Iris pigment epithelial cell (primary cell): ENCODE measurements around the gene UBE2L3.
"Not testable (repeated sequence)": the region's sequence is repeated elsewhere in the genome, so short reads cannot be mapped to it uniquely, and the experiment has no call there.

Source experiments
- DNase-seq: peaks from one replicate; pipeline ENCODE4 v3.0.0-alpha.2; 2011; ENCODE audit warnings: low read depth

Gene UBE2L3

DNA sequence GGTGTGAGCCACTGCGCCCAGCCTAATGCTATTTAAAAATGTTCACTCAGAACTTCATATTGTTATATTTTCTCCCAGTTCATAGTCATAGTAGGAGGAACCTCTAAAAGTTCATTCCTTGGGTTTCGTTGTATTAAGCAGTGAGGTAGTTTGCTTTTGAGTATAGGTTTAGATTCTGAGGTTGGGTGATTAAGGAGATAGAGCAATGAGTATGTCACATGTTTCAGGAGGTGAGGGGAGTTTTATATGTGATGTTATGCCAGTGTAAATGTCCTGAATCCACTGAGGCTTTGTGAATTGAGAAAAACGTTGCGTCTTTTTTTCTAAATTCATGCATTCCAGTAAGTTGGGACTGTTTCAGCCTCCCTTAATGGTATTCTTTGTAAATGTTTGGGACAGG is 4.2 kb downstream of the UBE2L3 start:
- no peak for DNase-seq

DNA sequence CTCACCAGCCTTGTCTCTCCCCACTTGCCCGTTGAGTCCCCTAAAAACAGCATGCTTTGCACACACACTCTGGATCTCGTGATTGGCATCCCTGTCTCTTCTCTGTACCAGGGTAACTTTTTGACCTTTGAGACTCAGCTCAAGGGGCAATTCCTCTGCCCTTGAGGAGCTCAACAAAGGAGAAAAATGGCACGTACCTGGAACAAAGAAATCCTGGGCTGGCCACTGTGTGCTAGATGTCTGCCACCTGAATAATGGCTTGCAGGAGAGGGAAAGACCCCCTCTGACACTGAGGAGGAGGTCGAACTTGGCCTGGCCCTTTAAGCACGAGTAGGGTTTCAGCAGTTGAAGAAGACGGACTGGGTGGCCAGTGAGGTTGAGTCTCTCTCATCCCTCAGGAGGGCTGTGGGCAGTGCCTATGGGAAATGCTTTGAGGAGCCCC is 5.8 kb downstream of the UBE2L3 start:
- DNase-seq, result no peak

DNA sequence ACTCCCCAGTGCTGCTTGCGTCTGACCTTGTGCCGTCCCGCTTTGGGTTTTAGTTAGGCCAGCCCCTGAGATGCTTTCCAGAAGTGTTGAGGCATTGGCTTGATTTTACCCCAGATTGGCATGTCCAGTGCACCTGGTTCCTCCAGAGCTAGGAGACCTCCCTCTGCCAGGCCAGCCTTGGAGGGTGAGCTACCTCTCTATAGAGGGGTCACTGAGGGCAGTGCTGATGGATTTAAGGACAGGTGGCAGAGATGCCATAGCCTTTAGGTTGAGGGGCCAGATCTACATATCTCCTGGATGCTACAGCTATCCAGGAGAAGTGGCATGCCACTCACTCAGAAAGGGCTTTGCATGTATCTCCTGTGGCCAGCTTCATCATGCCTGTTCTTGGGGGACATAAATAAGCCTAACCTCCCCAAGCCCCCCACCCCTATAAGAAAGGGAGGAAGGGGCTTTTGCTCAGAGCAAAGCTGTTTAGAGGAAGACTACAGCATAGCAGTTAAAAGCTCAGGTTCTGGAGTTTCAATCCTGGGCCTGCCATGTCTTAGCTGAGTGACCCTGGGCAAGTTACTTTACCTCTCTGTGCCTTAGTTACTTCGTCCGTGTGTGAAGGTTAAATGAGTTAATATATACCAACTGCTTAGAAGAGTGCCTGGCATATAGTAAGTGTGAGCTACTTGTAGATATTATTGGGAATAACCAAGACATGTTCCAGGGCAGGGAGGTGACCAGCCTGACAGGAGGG is 6.4 kb downstream of the UBE2L3 start:
- no peak for DNase-seq

DNA sequence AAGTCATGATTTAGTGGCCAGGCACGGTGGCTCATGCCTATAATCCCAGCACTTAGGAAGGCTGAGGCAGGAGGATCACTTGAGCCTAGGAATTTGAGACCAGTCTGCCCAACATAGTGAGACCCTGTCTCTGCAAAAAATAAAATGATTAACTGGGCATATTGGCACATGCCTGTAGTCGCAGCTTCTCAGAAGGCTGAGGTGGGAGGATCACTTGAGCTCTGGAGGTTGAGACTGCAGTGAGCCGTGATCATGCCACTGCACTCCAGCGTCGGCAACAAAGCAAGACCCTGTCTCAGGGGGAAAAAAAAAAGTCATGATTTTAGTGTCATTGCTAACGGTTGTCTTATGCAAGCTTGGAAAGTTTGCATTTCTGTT is 11.9 kb downstream of the UBE2L3 start:
- DNase-seq, result no peak

DNA sequence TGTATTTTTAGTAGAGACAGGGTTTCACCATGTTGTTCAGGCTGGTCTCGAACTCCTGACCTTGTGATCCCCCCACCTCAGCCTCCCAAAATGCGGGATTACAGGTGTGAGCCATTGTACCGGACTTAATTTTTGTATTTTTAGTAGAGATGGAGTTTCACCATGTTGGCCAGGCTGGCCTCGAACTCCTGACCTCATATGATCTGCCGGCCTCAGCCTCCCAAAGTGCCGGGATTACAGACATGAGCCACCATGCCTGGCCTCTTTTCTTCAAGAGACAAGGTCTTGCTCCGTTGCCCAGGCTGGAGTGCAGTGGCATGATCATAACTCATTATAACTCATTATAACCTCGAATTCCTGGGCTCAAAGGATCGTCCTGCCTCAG is 13.1 kb downstream of the UBE2L3 start:
- not testable (repeated sequence) for DNase-seq

DNA sequence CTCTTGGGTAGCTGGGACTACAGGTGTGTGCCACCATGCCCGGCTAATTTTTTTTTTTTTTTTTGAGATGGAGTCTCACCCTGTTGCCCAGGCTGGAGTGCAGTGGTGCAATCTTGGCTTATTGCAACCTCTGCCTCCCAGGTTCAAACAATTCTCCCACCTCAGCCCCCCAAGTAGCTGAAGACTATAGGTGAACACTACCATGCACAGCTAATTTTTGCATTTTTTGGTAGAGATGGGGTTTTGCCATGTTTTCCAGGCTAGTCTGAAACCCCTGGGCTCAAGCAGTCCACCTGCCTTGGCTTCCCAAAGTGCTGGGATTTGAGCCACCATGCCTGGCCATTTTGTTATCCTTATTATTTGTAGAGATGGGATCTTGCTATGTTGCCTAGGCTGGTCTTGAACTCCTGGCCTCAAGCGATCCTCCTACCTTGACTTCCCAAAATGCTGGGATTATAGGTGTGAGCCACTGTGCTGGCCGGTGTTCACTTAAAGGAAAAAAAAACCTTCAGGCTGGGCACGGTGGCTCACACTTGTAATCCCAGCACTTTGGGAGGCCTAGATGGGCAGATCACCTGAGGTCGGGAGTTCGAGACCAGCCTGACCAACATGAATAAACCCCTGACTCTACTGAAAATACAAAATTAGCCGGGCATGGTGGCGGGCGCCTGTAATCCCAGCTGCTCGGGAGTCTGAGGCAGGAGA is 13.6 kb downstream of the UBE2L3 start:
- not testable (repeated sequence) for DNase-seq

DNA sequence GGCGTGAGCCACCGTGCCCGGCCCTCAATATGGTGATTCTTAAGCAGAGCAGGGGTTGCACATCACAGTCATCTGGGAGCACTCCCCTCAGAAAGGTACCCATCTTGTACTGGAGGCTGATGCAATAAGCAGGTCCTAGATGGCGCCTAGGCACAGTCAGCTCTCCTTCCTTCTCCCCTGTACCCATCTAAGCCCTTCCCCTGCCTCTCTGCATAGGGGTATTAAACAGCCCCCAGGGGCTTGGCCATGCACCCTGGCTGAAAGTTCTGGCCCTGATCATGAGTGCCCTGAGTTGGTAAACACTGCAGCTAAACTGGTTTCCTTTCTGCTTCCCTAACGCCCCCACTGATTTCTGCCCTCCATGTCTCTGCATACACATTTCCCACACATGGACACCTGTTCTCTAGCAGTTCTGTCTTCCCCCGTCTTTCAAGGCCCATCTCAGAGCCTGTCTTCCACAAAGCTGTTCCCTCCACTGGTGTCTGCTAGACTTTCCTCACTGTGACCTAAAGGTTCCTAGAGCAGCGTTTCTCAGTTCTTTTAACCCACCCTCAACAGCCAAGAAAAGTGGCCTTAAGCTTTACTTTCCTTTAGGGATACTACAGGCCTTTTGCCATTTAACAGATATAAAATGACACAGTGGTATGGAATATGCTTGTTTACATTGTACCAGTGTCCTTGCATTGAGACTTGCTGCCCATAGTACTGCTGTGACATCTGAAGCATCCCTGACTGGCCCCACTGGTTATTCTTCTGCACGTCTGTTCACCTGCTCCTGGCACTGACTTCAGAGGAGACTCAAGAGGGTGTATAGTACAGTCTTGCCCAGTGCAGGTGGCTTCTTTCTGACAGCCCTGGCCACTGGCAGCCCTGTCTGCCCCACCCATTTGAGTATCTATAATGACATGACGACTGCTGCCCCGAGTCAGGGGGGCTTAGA is 15.6 kb downstream of the UBE2L3 start:
- DNase-seq, result no peak

DNA sequence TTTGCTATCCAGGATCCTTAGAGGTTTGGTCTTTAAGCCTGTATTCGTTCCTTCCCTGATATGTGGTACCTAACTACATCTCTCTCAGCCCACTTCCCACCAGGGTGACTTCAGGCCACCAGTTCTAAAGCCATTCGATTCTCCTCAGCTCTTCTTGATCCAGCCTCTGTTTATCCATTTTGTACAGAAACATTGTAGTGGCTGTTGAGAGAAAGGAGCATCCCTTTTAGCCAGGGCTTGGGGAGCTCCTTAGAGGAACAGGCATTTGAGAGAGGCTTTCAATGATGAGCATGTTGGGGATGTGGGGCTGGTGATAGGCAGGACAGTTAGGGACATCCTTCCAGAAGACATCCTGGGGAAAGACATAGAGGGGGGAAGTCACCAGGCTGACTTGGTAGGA is 17.9 kb downstream of the UBE2L3 start:
- no peak for DNase-seq

DNA sequence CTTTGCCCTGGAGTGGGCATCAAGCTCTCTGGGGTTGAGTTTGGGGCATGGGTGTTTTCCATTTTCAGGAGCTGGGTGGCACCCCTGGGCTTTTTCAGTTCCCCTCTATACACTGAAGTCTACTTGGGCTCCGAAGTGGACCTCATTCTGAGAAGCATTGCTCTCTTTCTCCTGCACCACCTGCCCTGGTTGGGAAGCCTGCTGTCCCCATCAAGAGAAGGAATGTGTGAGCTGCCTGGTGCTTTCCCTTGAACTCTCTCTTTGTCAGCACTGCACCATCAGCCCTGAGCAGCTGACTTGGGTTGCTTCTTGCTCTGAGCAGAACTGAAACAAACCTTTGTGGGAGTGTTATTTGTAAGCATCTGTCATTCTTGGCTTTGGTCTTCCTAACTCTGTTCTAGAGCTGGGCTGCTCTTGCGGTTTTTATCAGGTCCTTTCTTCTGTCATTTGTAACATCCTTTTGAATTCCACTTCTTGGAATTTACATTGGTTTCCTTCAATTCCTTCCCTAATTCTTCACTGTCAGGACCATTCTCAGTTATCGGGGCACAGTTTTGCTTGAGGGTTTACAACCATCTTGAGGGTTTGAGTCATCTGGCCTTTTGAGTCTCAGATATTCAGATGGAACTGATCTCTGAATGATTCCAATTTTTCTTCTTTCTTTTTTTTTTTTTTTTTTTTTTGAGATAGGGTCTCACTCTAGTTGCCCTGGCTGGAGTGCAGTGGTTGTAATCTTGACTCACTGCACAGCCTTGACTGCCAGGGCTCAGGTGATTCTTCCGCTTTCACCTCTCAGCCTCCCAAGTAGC is 20.5 kb downstream of the UBE2L3 start:
- peak; percentile 45 for DNase-seq

DNA sequence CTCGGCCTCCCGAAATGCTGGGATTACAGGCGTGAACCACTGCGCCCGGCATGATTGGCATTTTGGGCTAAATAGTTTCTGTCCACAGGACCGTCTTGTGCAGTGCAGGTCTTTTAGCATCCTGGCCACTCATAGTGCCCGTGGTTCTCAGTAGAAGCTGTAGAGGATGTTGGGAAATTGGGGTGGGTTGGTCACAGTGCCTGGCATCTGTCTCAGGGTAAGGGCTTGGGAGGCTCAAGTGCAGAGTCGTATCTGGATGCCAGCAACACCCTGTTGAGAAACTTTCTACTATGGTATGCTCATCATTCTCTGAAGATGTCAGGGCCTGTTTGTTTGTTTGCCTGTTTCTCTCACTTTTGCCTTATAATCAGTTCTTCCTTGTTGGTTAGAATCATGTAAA is 21.9 kb downstream of the UBE2L3 start:
- DNase-seq, result no peak

DNA sequence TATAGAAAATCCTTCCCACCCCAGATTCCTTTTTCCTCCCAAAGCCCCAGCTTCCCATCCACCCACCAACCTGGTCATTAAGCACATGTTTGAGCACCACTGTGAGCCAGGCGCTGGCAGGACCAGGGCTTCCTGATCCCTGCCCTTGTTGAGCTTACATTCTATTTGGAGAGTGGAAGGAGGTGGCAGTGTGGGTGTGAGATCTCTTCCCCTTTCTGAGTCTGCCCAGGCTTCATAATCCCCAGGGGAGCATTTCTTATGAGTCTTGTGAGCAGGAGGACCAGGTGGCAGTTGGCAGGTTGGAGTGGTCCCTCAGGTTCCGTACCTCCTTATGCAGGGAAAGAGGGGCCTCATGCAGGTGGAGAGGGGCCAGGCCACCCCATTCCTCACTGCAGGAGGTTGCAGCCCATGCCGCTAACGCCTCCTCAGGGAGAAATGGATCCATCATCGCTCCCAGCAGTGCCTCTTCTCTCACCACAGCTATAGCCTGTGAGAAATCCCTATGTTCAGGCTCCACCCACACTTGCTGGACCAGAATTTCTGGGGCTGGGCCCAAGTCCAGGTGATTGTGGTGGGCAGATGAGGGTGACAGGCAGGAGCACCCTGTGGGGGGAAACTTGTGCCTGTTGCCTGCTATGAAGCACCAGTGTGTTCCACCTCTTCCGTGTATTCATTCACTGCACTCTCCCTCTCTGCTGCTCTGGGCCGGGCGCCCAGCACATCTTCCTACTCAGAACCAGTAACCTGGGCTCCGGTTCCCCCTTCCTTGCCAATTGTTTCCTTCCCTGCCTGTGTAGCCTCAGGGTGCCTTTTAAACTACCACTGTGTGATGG is 23.5 kb downstream of the UBE2L3 start:
- DNase-seq, result no peak

DNA sequence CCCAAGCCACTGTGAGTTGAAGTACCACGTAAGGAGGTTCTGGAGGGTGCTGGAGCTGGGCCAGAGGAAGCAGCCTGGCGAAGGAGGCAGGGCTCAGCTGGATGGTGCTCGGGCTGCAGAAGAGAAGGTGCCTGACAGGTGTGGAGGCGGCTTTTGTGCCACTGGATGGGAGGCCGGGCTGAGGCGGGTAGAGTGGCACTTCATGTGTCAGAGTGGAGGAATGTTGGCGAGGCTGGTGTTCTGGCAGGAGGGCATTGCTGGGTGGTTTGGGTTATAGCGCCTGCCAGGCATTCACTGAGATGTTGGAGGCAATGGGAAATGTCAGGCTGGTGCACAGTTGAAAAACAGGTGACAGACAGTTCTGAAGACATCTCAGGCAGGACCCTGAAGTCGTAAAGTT is 24.2 kb downstream of the UBE2L3 start:
- DNase-seq, result no peak

DNA sequence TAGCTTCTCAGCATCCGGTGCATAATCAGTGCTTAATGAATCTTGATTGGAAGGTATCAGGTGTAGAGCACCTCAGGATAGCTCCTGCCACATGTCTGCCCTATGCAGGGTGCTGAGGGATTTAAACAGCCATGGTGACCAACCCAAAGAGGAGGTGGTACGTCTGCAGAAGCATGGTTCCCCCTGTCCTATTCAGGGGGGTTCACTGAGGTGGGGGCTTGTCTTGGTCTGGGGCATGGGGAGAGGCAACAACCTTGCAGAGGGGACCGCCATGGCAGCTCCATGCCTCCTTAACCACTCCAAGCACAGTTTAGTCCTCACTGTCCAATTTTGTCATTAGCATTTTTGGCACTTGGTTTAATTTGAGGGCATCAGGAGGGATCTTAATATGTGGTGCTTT is 24.9 kb downstream of the UBE2L3 start:
- DNase-seq, result no peak

DNA sequence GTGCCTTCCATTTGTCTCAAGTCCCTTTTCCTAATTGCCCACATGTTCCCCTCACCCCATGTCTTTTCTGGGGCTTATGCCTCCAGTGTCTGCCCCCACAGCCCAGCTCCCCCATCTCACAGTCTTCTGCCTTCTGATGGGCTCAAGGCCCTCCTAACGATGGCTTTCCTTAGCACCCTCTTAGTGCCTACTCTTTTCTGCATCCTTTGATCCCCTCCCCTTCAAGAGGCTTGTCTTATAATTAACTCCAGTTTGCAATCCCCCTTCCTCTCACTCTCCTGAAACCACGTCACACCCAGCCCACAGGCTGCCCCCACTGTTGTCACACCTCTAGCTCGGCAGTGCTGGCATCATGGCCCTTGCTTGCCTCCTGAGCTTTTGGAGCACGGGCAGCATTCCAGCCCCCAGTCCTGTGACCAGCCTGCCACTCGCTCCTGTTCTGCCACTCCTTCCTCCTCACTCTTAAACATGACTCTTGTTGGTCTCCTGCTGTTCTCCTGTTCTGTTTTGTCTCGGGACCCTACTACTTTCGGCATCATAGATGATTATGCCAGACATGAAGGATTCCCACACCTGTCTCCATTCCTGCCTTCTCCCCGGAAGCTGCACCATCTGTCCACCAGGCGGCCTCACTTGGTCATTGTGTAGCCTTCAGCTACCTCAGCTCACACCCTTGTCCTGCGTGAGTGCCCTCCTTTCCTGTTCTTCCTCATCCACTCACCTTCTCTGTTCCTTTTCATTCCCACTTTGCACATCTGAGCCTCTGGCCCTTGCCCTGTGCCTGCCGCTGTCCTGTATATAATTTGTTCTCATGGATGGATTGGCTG is 26.1 kb downstream of the UBE2L3 start:
- no peak for DNase-seq

DNA sequence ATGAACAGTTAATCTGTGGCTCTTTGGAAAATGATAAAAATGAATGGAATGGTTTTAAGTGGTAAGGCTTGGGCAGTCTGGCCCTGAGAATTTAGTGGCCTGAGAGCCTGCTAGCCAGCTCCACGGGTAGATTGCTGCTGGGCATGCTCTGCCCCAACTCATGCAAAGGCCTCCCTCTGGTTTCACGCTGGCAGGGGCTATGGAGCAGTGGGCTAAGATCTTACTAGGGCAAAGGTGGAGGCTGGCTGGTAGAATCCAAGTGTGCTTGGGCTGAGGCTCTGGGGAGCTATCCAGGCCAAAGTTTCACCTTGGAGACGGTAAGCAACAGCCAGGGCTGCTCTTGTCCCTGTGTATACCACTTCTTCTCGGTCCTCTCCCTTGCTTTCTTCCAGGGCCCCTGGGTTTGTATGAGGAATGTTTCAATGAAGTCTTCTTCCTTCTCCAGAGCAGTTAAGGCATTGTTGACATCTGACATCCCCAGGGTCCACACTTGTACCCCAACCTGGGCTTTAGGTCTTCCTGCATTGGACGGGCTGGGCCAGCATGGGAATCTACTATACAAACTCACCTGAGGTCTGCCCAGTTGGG is 27.4 kb downstream of the UBE2L3 start:
- peak; percentile 21 for DNase-seq

DNA sequence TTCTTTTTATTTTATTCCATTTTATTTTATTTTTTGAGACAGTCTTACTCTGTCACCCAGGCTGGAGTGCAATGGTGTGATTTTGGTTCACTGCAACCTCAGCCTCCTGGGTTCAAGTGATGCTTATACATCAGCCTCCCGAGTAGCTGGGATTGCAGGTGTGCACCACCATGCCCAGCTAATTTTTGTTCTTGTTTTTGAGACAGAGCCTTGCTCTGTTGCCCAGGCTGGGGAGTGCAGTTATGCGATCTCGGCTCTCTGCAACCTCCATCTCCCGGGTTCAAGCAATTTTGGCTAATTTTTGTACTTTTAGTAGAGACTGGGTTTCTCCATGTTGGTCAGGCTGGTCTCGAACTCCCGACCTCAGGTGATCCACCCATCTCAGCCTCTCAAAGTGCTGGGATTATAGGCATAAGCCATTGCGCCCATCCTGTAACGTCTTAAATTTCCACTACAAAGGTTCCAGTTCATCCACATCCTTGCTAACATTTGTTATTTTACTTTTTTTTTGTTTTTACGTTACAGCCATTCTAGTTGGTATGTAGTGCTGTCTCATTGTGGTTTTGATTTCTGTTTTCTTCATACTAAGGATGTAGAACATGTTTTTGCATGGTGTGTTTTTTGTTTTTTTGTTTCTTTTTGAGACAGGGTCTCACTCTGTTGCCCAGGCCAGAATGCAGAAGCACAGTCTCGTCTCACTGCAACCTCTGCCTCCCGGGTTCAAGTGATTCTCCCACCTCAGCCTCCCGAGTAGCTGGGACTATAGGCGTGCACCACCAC is 29.0 kb downstream of the UBE2L3 start:
- DNase-seq, result not testable (repeated sequence)

DNA sequence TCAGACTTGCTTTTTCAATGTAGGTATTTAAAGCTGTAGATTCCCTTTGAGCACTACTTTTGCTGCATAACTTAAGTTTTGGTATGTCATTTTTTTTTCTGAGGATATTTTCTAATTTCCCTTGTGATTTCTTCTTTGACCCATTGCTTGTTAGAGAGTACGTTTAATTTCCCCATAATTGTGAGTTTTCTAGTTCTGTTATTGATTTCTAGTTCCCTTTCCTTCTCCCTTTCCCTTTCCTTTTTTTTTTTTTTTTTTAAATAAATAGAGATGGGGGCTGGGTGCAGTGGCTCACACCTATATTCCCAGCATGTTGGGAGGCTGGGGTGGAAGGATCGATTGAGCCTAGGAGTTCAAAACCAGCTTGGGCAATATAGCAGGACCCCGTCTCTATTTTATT is 30.8 kb downstream of the UBE2L3 start:
- DNase-seq, result no peak

DNA sequence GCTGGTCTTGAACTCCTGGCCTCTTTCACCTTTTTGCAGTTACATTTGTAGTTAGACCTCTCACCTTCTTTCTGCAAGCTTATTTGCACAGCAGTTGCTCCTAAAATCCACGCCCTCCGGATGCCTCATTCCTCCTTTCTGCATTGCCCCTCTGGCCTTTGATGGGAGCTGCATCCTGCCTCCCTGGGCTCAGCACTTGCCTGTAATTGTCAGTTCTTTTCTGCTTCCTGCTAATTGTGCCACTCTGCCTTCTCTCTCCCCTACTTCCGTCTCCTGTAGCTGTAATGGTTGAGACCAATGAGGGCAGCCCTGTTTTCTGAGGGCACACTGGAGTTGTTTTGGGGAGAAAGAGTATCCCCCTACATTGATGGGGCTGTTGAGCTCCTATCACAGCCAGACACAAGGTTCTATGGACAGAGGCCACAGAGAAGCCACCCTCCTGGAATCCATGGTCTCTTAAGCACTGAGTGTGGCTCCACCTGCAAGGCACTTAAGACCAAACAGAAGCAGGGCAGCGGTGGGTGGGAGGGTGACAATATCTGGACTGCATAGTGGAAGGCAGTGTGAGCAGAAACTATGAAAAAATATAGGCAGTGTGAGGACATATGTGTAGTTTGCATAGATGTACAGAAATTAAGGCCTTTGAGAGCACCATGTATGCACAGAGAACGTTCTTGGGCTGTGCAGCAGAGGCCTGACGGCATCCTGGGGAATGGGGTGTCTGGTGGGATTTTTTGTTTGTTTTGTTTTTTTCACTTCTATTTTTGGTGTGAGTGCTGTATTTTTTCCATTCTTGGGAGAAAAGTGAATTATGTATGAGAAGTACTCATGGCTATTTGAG is 31.8 kb downstream of the UBE2L3 start:
- no peak for DNase-seq
